Measurements from ENCODE around the gene HMGCS1.
"Not testable (repeated sequence)": the region's sequence is repeated elsewhere in the genome, so short reads cannot be mapped to it uniquely, and the experiment has no call there.

Gene HMGCS1

GRCh38 chr5:43274435-43275114, 38.6 kb downstream of the HMGCS1 start:
- no peak for DNase-seq
- ATAC-seq: no peak

- DNase-seq (no peak), ATAC-seq (no peak)
Measured at GRCh38 chr5:43273552-43273951, 39.7 kb downstream of the HMGCS1 start.

GRCh38 chr5:43270645-43271044, 42.6 kb downstream of the HMGCS1 start:
- ATAC-seq (no peak), DNase-seq (no peak)

GRCh38 chr5:43268188-43268820, 44.9 kb downstream of the HMGCS1 start:
- DNase-seq (no peak), ATAC-seq (no peak)

GRCh38 chr5:43262269-43262668, 50.9 kb downstream of the HMGCS1 start:
- not testable (repeated sequence) for DNase-seq, ATAC-seq

- ATAC-seq (no peak), DNase-seq (no peak)
Measured at GRCh38 chr5:43258116-43258515, 55.1 kb downstream of the HMGCS1 start.

- DNase-seq (no peak), ATAC-seq (no peak)
Measured at GRCh38 chr5:43256261-43256966, 56.8 kb downstream of the HMGCS1 start.

- no peak for ATAC-seq
Measured at GRCh38 chr5:43255704-43256103, 57.5 kb downstream of the HMGCS1 start.

GRCh38 chr5:43251754-43252153, 61.5 kb downstream of the HMGCS1 start:
- DNase-seq (no peak), ATAC-seq (no peak)

More at GRCh38 chr5:43255704-43256103, 57.5 kb downstream of the HMGCS1 start:
- no peak for DNase-seq

GRCh38 chr5:43245724-43246385, 67.4 kb downstream of the HMGCS1 start:
- DNase-seq: no peak
- no peak for ATAC-seq

GRCh38 chr5:43244823-43245565, 68.2 kb downstream of the HMGCS1 start:
- ATAC-seq (peak; percentile 56), DNase-seq (no peak)

- no peak for ATAC-seq
- DNase-seq: no peak
Measured at GRCh38 chr5:43243270-43243669, 69.9 kb downstream of the HMGCS1 start.

- ATAC-seq (no peak), DNase-seq (no peak)
Measured at GRCh38 chr5:43242196-43242595, 71.0 kb downstream of the HMGCS1 start.

Measured in stimulated activated naive CD8-positive, alpha-beta T cell treated with anti-CD3 and anti-CD28 coated beads, Interleukin-15, Interleukin-2, amounts not matched to agents 100 U/mL and 50 U/mL, for 24 hours (primary cell).